SK-N-SH (cell line): Measurements from ENCODE around the gene LMO3. TPM values are rescaled to one million over a fixed set of nuclear protein-coding genes. Genes with fewer than 3 reads are reported as not detected.

Experiments
- CTCF ChIA-PET: fragments of 300-600, 350-600 bp; formaldehyde crosslinking; extraction: SDS; loops from one replicate; lab custom pipeline; 2021; lab: Yijun Ruan, JAX
- POLR2A ChIA-PET: fragments of 350-600 bp; sonication (Branson Sonifier 250); formaldehyde crosslinking; extraction: SDS; loops from one replicate; lab custom pipeline; 2020; ENCODE audit warnings: antibody characterized with exemption, inconsistent platforms; lab: Yijun Ruan, JAX
- DNase-seq: peaks from one replicate; pipeline ENCODE4 v3.0.0; 2012
- H2AFZ ChIP-seq: fragments of 200-600 bp; sonication (generic); 2 replicates; pipeline ENCODE4 v1.8.1; 2016; ENCODE audit warnings: antibody characterized with exemption, mild to moderate bottlenecking, low read depth
- H3F3A ChIP-seq: fragments of 200-600 bp; sonication (generic); replicated peaks from 2 replicates; pipeline ENCODE3; 2016; ENCODE audit warnings: antibody characterized with exemption, mild to moderate bottlenecking; ENCODE audit not compliant: insufficient read depth
- H3K27ac ChIP-seq, 2 experiments: fragments of 200-500 bp in 1 of 2; fragments of 200-600 bp in 1 of 2; sonication (Bioruptor generic) in 1 of 2; sonication (generic), shearing (Covaris generic) in 1 of 2; 2 replicates each; pipeline versions ENCODE4 v1.5.1 to v1.6.1; 2014 to 2016; ENCODE audit warnings: low read depth in 2 of 2, inconsistent platforms in 1 of 2, low read length in 1 of 2, mild to moderate bottlenecking in 1 of 2, mixed read lengths in 1 of 2
- H3K27me3 ChIP-seq: fragments of 200-600 bp; sonication (generic), shearing (Covaris generic); 2 replicates; pipeline ENCODE4 v1.6.1; 2016; ENCODE audit warnings: mixed run types; ENCODE audit not compliant: insufficient read depth
- H3K36me3 ChIP-seq, 2 experiments: fragments of 200-500 bp in 1 of 2; fragments of 200-600 bp in 1 of 2; sonication (Bioruptor generic) in 1 of 2; sonication (generic) in 1 of 2; replicated peaks in 1 of 2; 2 replicates each; pipeline versions ENCODE3 to v1.5.1; 2014 to 2016; ENCODE audit warnings: low read length in 1 of 2, mild to moderate bottlenecking in 1 of 2; ENCODE audit not compliant: insufficient read depth in 2 of 2, control insufficient read depth in 1 of 2
- H3K4me1 ChIP-seq, 2 experiments: fragments of 200-500 bp in 1 of 2; fragments of 200-600 bp in 1 of 2; sonication (Bioruptor generic) in 1 of 2; sonication (generic), shearing (Covaris generic) in 1 of 2; 2 replicates each; pipeline versions ENCODE4 v1.5.1 to v1.6.1; 2014 to 2016; ENCODE audit warnings: low read depth in 1 of 2, low read length in 1 of 2, mixed run types in 1 of 2; ENCODE audit not compliant: insufficient read depth in 2 of 2, control insufficient read depth in 1 of 2
- H3K4me2 ChIP-seq: fragments of 200-600 bp; sonication (generic), shearing (Covaris generic); 2 replicates; pipeline ENCODE4 v1.6.1; 2017; ENCODE audit warnings: mixed run types
- H3K4me3 ChIP-seq, 2 experiments: fragments of 200-500 bp in 1 of 2; fragments of 200-600 bp in 1 of 2; sonication (Bioruptor generic) in 1 of 2; sonication (generic), shearing (Covaris generic) in 1 of 2; 2 replicates each; pipeline versions ENCODE4 v1.5.1 to v1.8.1; 2014 to 2016; ENCODE audit warnings: low read depth in 2 of 2, inconsistent platforms in 1 of 2, low read length in 1 of 2, mild to moderate bottlenecking in 1 of 2, mixed read lengths in 1 of 2, moderate library complexity in 1 of 2
- H3K79me2 ChIP-seq: fragments of 200-600 bp; sonication (generic); 2 replicates; pipeline ENCODE4 v1.8.1; 2017; ENCODE audit warnings: mild to moderate bottlenecking; ENCODE audit not compliant: insufficient read depth
- H3K9ac ChIP-seq: fragments of 200-600 bp; sonication (generic); 2 replicates; pipeline ENCODE4 v1.6.1; 2017; ENCODE audit warnings: mixed run types
- H3K9me2 ChIP-seq: fragments of 200-600 bp; sonication (generic); 2 replicates; pipeline ENCODE4 v1.6.1; 2017; ENCODE audit warnings: mixed run types
- H3K9me3 ChIP-seq: fragments of 200-600 bp; sonication (generic); 2 replicates; pipeline ENCODE4 v1.6.1; 2017; ENCODE audit warnings: mixed run types, mild to moderate bottlenecking, moderate library complexity
- H4K20me1 ChIP-seq: fragments of 200-600 bp; sonication (generic); 2 replicates; pipeline ENCODE4 v1.6.1; 2017; ENCODE audit warnings: mild to moderate bottlenecking, mixed run types; ENCODE audit not compliant: insufficient read depth
- CHD2 ChIP-seq: fragments of 150-350 bp; IDR thresholded peaks from 2 replicates; pipeline ENCODE4 v1.6.1; 2018; ENCODE audit warnings: low read length; ENCODE audit not compliant: partially characterized antibody
- CTCF ChIP-seq: fragments of 200-600 bp; sonication (generic); IDR thresholded peaks from 2 replicates; pipeline ENCODE4 v1.6.1; 2017; ENCODE audit warnings: antibody characterized with exemption, mild to moderate bottlenecking, moderate library complexity
- EP300 ChIP-seq, 2 experiments: IDR thresholded peaks; 2 replicates each; pipeline versions ENCODE4 v1.4.0 to v1.6.1; 2012; ENCODE audit warnings: borderline replicate concordance in 1 of 2, low read depth in 1 of 2, low read length in 1 of 2
- FOSL2 ChIP-seq: IDR thresholded peaks from 2 replicates; pipeline ENCODE4 v1.4.0; 2012; ENCODE audit warnings: low read depth, mild to moderate bottlenecking, moderate library complexity, borderline replicate concordance
- FOXM1 ChIP-seq: IDR thresholded peaks from 2 replicates; pipeline ENCODE4 v1.4.0; 2012; ENCODE audit warnings: low read depth, mild to moderate bottlenecking
- IRF3 ChIP-seq: fragments of 150-350 bp; IDR thresholded peaks from 2 replicates; pipeline ENCODE4 v1.6.1; 2016; ENCODE audit warnings: mild to moderate bottlenecking, low read depth, low read length
- JUND ChIP-seq: IDR thresholded peaks from 2 replicates; pipeline ENCODE4 v1.4.0; 2012
- NFIC ChIP-seq: IDR thresholded peaks from 2 replicates; pipeline ENCODE4 v1.4.0; 2012; ENCODE audit warnings: borderline replicate concordance
- PBX3 ChIP-seq: IDR thresholded peaks from 2 replicates; pipeline ENCODE4; 2012
- RAD21 ChIP-seq: IDR thresholded peaks from 2 replicates; pipeline ENCODE4 v1.6.1; 2012; ENCODE audit warnings: mild to moderate bottlenecking, low read length
- RCOR1 ChIP-seq: fragments of 150-350 bp; IDR thresholded peaks from 2 replicates; pipeline ENCODE4 v1.6.1; 2017; ENCODE audit warnings: antibody characterized with exemption, low read length
- RFX5 ChIP-seq: IDR thresholded peaks from 2 replicates; pipeline ENCODE4 v1.6.1; 2012; ENCODE audit warnings: mild to moderate bottlenecking, improper control_type of control experiment, low read length
- RXRA ChIP-seq: IDR thresholded peaks from 2 replicates; pipeline ENCODE4 v1.4.0; 2012; ENCODE audit warnings: low read depth, mild to moderate bottlenecking, borderline replicate concordance
- SIN3A ChIP-seq: IDR thresholded peaks from 2 replicates; pipeline ENCODE4 v1.6.1; 2012; ENCODE audit warnings: low read depth, mild to moderate bottlenecking, low read length, moderate library complexity, borderline replicate concordance
- SMC3 ChIP-seq: IDR thresholded peaks from 2 replicates; pipeline ENCODE4 v1.6.1; 2012; ENCODE audit warnings: low read depth, low read length, improper control_type of control experiment
- TAF1 ChIP-seq: IDR thresholded peaks from 2 replicates; pipeline ENCODE4 v1.6.1; 2012; ENCODE audit warnings: low read depth, mild to moderate bottlenecking, low read length, moderate library complexity, borderline replicate concordance
- TCF12 ChIP-seq: IDR thresholded peaks from 2 replicates; pipeline ENCODE4 v1.4.0; 2012
- USF2 ChIP-seq: fragments of 150-350 bp; IDR thresholded peaks from 2 replicates; pipeline ENCODE4 v1.6.1; 2017; ENCODE audit warnings: antibody characterized with exemption, low read length, low read depth, borderline replicate concordance
- YY1 ChIP-seq: IDR thresholded peaks from 2 replicates; pipeline ENCODE4 v1.4.0; 2012; ENCODE audit warnings: low read depth, mild to moderate bottlenecking
- ZBTB33 ChIP-seq: IDR thresholded peaks from 2 replicates; pipeline ENCODE4 v1.4.0; 2012; ENCODE audit warnings: low read depth, borderline replicate concordance
- WGBS: methylation state at CpG from one replicate; pipeline ENCODE4 v1.1.6; 2017; ENCODE audit warnings: low lambda C conversion rate; 5-methylcytosine and 5-hydroxymethylcytosine counted together
- polyA plus RNA-seq, 3 experiments: library from polyadenylated mRNA; depleted of rRNA; stranded (reverse); fragments of >200 nt; gene quantifications; 2 replicates each; pipeline ENCODE4 v1.2.3, GENCODE V29; 2012

Gene LMO3
- polyA plus RNA-seq, 1 of the 3 experiments (the other 2 are of a cell fraction), result not detected

- Histone ChIP-seq H4K20me1 (no peaks in the 10 kb centered on the region), H3K9me3 (no peaks in the 10 kb centered on the region), H3K27me3 (no peaks in the 10 kb centered on the region), H3K27ac (no peak overlapping the region), H3K4me3 (no peak overlapping the region), H3K79me2 (no peaks in the 10 kb centered on the region), H3F3A (no peaks in the 10 kb centered on the region), H2AFZ (no peak overlapping the region), H3K4me2 (no peak overlapping the region), H3K4me1 (no peaks in the 10 kb centered on the region), H3K36me3 (no peaks in the 10 kb centered on the region), H3K9me2 (no peaks in the 10 kb centered on the region), H3K9ac (no peak overlapping the region)
- ChIA-PET POLR2A (no interaction called here), CTCF (no interaction called here)
- no peak for TF ChIP-seq NFIC
- no peak for DNase-seq
- WGBS, result 43% methylated on average over 2 of the region's 2 CpGs
Observed at GRCh38 chr12:16509411-16509810, 96.6 kb downstream of the LMO3 start.

GRCh38 chr12:16506394-16506793, 99.6 kb downstream of the LMO3 start:
- no peaks in the 10 kb centered on the region for H3K27me3 ChIP-seq
- ChIA-PET CTCF (interaction anchor here (1.3 kb wide), 1 partner anchor 24 kb away, joined by 3 read pairs; no protein-coding TSS in a partner anchor), POLR2A (no interaction called here)
- H3K4me1 ChIP-seq, result no peaks in the 10 kb centered on the region
- no peaks in the 10 kb centered on the region for H4K20me1 ChIP-seq
- TF ChIP-seq FOXM1 (no peak), TCF12 (no peak), NFIC (no peak), SIN3A (no peak), EP300 (IDR thresholded peaks at IDR 0.05; ENCODE audit: borderline replicate concordance in 1 of 2, low read depth in 1 of 2, low read length in 1 of 2) (no peak), PBX3 (no peak), JUND (no peak), TAF1 (no peak), RCOR1 (no peak), FOSL2 (no peak), RXRA (no peak), YY1 (no peak), SMC3 (no peak), CHD2 (no peak), ZBTB33 (no peak), USF2 (no peak), RAD21 (no peak), IRF3 (no peak), RFX5 (no peak), CTCF (no peak)
- H3K79me2 ChIP-seq, result no peaks in the 10 kb centered on the region
- H3F3A ChIP-seq, result no peaks in the 10 kb centered on the region
- H2AFZ ChIP-seq, result no peak overlapping the region
- no peak overlapping the region for H3K9ac ChIP-seq
- no peaks in the 10 kb centered on the region for H3K36me3 ChIP-seq
- H3K4me3 ChIP-seq, result no peak overlapping the region
- no peak overlapping the region for H3K4me2 ChIP-seq
- no peaks in the 10 kb centered on the region for H3K9me2 ChIP-seq
- no peak overlapping the region for H3K27ac ChIP-seq
- no peaks in the 10 kb centered on the region for H3K9me3 ChIP-seq
- DNase-seq, result no peak
